Neural cell (in vitro differentiated cells): ENCODE results near the gene MACIR.

Source experiments
- EP300 ChIP-seq: fragments of 450-650 bp; conservative IDR thresholded peaks from 2 replicates; pipeline ENCODE4 v1.6.1; 2014; ENCODE audit warnings: antibody characterized with exemption, mild to moderate bottlenecking, moderate library complexity; ENCODE audit not compliant: poor library complexity, severe bottlenecking
- EZH2 ChIP-seq: fragments of 200-600, 300-800 bp; shearing (Covaris generic), sonication (generic); IDR thresholded peaks from 2 replicates; pipeline ENCODE4 v1.6.1; 2014; ENCODE audit warnings: antibody characterized with exemption, low read length, borderline replicate concordance, mild to moderate bottlenecking; ENCODE audit not compliant: insufficient read depth, poor library complexity, severe bottlenecking
- MXI1 ChIP-seq: fragments of 450-650 bp; conservative IDR thresholded peaks from 2 replicates; pipeline ENCODE4 v1.6.1; 2014; ENCODE audit warnings: antibody characterized with exemption, mild to moderate bottlenecking; ENCODE audit not compliant: poor library complexity, severe bottlenecking
- POLR2AphosphoS5 ChIP-seq: IDR thresholded peaks from 2 replicates; pipeline ENCODE4 v1.6.1; 2012
- REST ChIP-seq: IDR thresholded peaks from 2 replicates; pipeline ENCODE4 v1.6.1; 2012; ENCODE audit warnings: borderline replicate concordance
- SMC3 ChIP-seq: fragments of 450-650 bp; conservative IDR thresholded peaks from 2 replicates; pipeline ENCODE4 v1.6.1; 2014; ENCODE audit warnings: antibody characterized with exemption, mild to moderate bottlenecking, moderate library complexity; ENCODE audit not compliant: poor library complexity
- TAF1 ChIP-seq: IDR thresholded peaks from 2 replicates; pipeline ENCODE4 v1.6.1; 2012; ENCODE audit warnings: low read depth
- TF ChIP-seq, protein P1 (sequence below): fragments of 450-650 bp; IDR thresholded peaks from 2 replicates; pipeline ENCODE4 v1.5.1; 2014; ENCODE audit warnings: antibody characterized with exemption, mild to moderate bottlenecking, moderate library complexity; ENCODE audit not compliant: poor library complexity, severe bottlenecking

DNA sequence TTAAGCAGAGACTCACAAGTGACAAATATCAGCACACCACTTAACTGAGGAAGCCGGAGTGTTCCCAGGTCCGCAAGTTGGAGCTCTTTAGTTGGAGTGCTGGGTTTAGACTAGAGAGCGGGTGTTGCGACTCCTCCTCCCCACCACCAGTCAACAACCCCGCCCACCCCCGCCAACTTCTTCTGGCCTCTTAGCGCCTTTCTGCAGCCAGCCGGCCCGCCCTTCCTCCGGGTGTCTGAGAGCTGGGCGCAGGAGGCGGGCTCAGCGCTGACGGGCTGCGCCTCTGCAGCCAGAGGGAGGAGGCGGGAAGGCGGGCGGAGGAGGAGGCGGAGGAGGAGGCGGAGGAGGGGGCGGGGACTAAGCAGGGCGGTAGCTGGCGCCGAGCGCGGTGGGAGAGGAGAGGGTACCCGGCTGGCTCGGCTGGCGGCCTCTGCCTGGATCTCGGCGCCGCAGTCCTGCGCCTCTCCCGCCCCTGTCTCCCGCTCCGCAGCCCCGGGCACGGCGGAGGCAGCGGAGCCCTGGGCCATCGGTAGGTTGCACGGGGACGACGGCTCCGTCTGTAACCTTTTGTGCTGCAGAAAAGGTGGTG, at the start of gene MACIR:
- TF ChIP-seq, protein P1, sequence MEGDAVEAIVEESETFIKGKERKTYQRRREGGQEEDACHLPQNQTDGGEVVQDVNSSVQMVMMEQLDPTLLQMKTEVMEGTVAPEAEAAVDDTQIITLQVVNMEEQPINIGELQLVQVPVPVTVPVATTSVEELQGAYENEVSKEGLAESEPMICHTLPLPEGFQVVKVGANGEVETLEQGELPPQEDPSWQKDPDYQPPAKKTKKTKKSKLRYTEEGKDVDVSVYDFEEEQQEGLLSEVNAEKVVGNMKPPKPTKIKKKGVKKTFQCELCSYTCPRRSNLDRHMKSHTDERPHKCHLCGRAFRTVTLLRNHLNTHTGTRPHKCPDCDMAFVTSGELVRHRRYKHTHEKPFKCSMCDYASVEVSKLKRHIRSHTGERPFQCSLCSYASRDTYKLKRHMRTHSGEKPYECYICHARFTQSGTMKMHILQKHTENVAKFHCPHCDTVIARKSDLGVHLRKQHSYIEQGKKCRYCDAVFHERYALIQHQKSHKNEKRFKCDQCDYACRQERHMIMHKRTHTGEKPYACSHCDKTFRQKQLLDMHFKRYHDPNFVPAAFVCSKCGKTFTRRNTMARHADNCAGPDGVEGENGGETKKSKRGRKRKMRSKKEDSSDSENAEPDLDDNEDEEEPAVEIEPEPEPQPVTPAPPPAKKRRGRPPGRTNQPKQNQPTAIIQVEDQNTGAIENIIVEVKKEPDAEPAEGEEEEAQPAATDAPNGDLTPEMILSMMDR, result no peak
- TF ChIP-seq POLR2AphosphoS5 (peak; percentile 94), EZH2 (no peak), EP300 (no peak), SMC3 (no peak), REST (peak; percentile 84), TAF1 (peak; percentile 88), MXI1 (no peak)
